ENCODE measurements around the gene TUBG1. TPM values are rescaled to one million over a fixed set of nuclear protein-coding genes. Genes with fewer than 3 reads are reported as not detected.
"Not testable (repeated sequence)": the region's sequence is repeated elsewhere in the genome, so short reads cannot be mapped to it uniquely, and the experiment has no call there.

Gene TUBG1
- total RNA-seq, 1 donor from 2014 or later, result 53.9 TPM

DNA sequence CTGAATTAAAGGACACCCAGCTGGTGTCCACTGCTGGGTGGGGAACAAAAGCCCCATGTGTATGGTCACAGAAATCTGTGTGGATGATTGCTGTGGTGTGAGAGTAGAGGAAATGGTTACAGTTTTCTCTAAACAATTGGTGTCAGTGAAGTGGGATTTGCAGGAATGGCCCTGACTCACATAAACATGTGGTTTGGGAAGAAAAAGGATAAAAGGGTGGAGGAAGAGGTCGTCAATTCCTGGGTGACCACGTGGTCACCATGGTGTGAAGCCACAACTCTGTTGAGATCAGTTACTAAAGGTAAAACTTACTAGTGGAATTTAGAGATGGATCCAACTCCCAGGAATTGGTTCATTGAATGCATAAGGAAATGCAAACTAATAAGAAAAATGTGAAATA lies 46.0 kb downstream of the TUBG1 start:
- peaks cover 10% of the 10 kb centered on the region for H3K4me1 Mint-ChIP-seq (ENCODE audit: low read depth)
- peaks cover 21% of the 10 kb centered on the region for H3K27me3 Mint-ChIP-seq
- H3K27ac Mint-ChIP-seq, result no peak overlapping the region
- TF ChIP-seq, protein P1, sequence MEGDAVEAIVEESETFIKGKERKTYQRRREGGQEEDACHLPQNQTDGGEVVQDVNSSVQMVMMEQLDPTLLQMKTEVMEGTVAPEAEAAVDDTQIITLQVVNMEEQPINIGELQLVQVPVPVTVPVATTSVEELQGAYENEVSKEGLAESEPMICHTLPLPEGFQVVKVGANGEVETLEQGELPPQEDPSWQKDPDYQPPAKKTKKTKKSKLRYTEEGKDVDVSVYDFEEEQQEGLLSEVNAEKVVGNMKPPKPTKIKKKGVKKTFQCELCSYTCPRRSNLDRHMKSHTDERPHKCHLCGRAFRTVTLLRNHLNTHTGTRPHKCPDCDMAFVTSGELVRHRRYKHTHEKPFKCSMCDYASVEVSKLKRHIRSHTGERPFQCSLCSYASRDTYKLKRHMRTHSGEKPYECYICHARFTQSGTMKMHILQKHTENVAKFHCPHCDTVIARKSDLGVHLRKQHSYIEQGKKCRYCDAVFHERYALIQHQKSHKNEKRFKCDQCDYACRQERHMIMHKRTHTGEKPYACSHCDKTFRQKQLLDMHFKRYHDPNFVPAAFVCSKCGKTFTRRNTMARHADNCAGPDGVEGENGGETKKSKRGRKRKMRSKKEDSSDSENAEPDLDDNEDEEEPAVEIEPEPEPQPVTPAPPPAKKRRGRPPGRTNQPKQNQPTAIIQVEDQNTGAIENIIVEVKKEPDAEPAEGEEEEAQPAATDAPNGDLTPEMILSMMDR (IDR thresholded peaks at IDR 0.05; ENCODE audit: unreplicated experiment), result no peak
- no peak overlapping the region for H3K4me3 Mint-ChIP-seq (ENCODE audit: low read depth)
- peaks cover 4% of the 10 kb centered on the region for H3K9me3 Mint-ChIP-seq (ENCODE audit: low read depth)
- H3K36me3 Mint-ChIP-seq (ENCODE audit: insufficient read depth), result peaks cover 2% of the 10 kb centered on the region
- no peak for DNase-seq (ENCODE audit: low spot score, unreplicated experiment)

DNA sequence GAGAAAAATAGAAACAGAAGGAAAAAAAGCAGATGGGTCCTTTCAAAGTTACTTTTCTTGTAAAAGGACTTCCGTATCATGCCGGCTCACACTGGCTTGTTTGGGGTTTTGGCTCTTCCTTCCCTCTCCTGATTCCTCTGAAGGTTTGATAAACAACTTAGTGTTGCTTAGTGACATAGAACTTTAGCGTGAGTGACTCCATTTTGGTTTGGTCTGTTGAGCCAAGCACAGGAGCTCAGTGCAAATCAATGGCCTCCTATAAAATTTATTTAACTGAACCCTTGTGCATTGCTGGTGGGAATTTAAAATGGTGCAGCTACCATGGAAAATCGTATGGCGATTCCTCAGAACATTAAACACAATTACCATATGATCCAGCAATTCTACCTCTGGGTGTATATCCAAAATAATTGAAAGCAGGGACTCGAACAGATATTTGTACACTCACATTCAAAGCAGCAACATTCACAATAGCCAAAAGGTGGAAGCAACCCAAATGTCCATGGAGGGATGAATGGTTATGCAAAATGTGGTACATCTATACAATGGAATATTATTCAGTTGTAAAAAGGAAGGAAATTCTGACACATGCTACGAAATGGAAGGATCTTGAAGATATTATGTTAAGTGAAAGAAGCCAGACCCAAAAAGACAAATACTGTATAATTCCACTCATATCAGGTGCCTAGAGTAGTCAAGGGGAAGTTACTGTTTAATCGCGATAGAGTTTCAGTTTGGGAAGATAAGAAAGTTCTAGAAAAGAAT lies 48.5 kb downstream of the TUBG1 start:
- Mint-ChIP-seq H3K4me3 (ENCODE audit: low read depth) (peak overlapping the region; percentile 87), H3K4me1 (ENCODE audit: low read depth) (peaks cover 10% of the 10 kb centered on the region), H3K36me3 (ENCODE audit: insufficient read depth) (peaks cover 5% of the 10 kb centered on the region), H3K27ac (no peak overlapping the region), H3K9me3 (ENCODE audit: low read depth) (peaks cover 4% of the 10 kb centered on the region), H3K27me3 (peaks cover 21% of the 10 kb centered on the region)
- TF ChIP-seq, protein P1 (IDR thresholded peaks at IDR 0.05; ENCODE audit: unreplicated experiment), result no peak
- no peak for DNase-seq (ENCODE audit: low spot score, unreplicated experiment)

DNA sequence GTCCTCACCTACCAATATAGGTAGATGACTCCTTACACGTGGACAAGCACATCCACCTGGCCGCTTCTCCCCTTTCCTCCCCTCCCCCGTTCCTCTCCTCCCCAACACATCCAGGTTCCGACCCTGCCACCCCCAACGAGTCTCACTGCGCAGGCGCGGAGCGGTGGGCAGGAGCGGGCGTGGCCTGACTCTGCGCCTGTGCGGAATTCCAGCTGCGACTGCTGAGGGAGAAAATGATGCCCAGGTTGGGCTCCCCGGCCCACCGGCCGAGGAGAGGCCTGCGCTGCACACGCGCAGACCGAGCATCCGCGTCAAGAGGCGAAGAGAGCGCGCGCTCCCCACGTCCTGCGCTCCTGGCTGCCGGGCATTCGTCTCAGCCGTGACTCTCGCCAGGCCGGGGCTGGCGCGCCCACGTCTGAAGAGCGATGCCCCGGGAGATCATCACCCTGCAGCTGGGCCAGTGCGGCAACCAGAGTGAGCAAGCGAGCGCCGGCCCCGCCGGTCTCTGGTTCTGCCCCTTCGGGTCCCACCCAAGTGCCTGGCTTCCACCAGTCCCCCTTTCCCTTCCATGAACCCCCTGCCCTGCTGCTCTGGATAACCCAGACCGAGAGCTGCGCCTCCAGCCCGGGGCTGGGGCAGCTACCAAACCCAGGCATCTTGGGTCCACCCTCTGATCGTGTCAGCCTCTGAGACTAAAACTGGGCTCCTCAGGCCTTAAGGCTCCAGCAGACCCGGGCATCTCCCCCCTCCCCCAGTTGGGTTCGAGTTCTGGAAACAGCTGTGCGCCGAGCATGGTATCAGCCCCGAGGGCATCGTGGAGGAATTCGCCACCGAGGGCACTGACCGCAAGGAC lies 49.8 kb downstream of the TUBG1 start, which contains the start of gene TUBG2:
Gene TUBG2, plus strand, starts transcription at position 206 of the 853 bp plus-strand sequence. Its CDS starts 220 bp downstream, at position 426.
- peak; percentile 91 for DNase-seq (ENCODE audit: low spot score, unreplicated experiment)
- Mint-ChIP-seq H3K4me3 (ENCODE audit: low read depth) (peak within 1 kb of the TSS; percentile 87), H3K36me3 (ENCODE audit: insufficient read depth) (peaks cover 8% of the 10 kb centered on the region), H3K9me3 (ENCODE audit: low read depth) (peaks cover 4% of the 10 kb centered on the region), H3K27me3 (peaks cover 10% of the 10 kb centered on the region), H3K27ac (peak within 1 kb of the TSS; percentile 95), H3K4me1 (ENCODE audit: low read depth) (peaks cover 4% of the 10 kb centered on the region)
- TF ChIP-seq, protein P1 (IDR thresholded peaks at IDR 0.05; ENCODE audit: unreplicated experiment), result no peak

DNA sequence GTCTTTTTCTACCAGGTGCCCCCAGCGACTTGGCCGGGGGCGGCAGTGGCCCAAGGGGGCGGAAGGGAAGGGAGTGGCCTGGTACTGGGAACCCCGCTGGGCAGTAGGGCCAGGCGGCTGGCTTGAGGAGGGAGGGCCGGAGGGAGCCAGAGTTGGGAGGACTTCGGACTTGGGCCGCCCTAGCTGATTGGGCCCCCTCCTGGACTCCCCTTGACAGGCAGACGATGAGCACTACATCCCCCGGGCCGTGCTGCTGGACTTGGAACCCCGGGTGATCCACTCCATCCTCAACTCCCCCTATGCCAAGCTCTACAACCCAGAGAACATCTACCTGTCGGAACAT lies 50.4 kb downstream of the TUBG1 start:
- not testable (repeated sequence) for H3K36me3 Mint-ChIP-seq (ENCODE audit: insufficient read depth); H3K4me1 Mint-ChIP-seq (ENCODE audit: low read depth); H3K9me3 Mint-ChIP-seq (ENCODE audit: low read depth); DNase-seq (ENCODE audit: low spot score, unreplicated experiment); H3K27me3 Mint-ChIP-seq
- peak overlapping the region; percentile 87 for H3K4me3 Mint-ChIP-seq (ENCODE audit: low read depth)
- peak overlapping the region; percentile 95 for H3K27ac Mint-ChIP-seq

DNA sequence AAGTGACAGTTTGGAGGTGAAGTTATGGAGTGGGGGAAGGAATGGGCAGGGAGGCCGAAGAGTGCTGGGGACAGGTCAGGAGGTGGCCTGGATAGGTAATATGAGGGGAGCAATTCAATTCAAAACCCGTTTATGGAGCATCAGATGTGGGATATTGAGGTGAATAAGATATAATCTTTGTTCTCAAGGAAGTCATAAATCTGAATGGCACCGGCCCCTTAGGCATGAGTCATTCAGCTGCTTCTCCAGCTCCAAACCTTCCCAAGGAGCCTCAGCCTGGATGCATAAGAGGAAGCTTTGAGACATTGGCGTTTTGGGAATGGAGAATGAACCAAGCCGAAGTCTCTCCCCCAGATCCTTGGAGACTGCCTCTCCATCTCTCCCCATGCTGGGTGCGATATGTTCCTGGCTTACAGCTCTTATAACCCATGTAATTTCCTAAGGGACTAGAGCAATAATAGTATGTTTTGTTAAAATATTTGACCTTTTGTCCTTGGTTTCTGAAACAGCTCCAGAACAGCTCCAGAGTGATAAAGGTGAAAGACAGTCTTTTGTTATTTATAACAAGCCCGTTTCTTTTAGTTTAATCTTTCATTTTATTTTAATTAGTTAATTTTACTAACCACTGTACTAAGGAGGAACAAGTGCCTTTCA lies 51.3 kb downstream of the TUBG1 start:
- Mint-ChIP-seq H3K9me3 (ENCODE audit: low read depth) (peaks cover 4% of the 10 kb centered on the region), H3K4me1 (ENCODE audit: low read depth) (peaks cover 4% of the 10 kb centered on the region), H3K4me3 (ENCODE audit: low read depth) (no peak overlapping the region), H3K36me3 (ENCODE audit: insufficient read depth) (peaks cover 12% of the 10 kb centered on the region), H3K27me3 (peaks cover 2% of the 10 kb centered on the region), H3K27ac (no peak overlapping the region)
- DNase-seq (ENCODE audit: low spot score, unreplicated experiment), result no peak
- TF ChIP-seq, protein P1 (IDR thresholded peaks at IDR 0.05; ENCODE audit: unreplicated experiment), result no peak

Other genes starting within 250 kb of the TUBG1 start
- 41.2 and 42.2 TPM in 2 replicates for gene STAT3, start 221.2 kb upstream of the TUBG1 start, total RNA-seq
- 1.1 and 1.8 TPM in 2 replicates for gene CAVIN1, start 186.4 kb upstream of the TUBG1 start, total RNA-seq
- 86.3 and 90.5 TPM in 2 replicates for gene ATP6V0A1, start 150.8 kb upstream of the TUBG1 start, total RNA-seq
- gene NAGLU, start 73.4 kb upstream of the TUBG1 start, total RNA-seq, result 19.0 and 22.9 TPM in 2 replicates
- gene HSD17B1, start 56.8 kb upstream of the TUBG1 start, total RNA-seq, result 1.4 and 2.4 TPM in 2 replicates
- 60.0 and 66.9 TPM in 2 replicates for gene COASY, start 47.5 kb upstream of the TUBG1 start, total RNA-seq
- 26.8 and 33.7 TPM in 2 replicates for gene MLX, start 42.6 kb upstream of the TUBG1 start, total RNA-seq
- 18.1 and 19.6 TPM in 2 replicates for gene PSMC3IP, start 32.0 kb upstream of the TUBG1 start, total RNA-seq
- gene RETREG3, start 309 bp upstream of the TUBG1 start, total RNA-seq, result 66.2 and 80.5 TPM in 2 replicates
- 26.9 and 31.3 TPM in 2 replicates for gene TUBG2, start 49.6 kb downstream of the TUBG1 start, total RNA-seq
- gene PLEKHH3, start 67.3 kb downstream of the TUBG1 start, total RNA-seq, result 14.1 and 16.2 TPM in 2 replicates
- gene CCR10, start 72.2 kb downstream of the TUBG1 start, total RNA-seq, result 0.49 and 1.1 TPM in 2 replicates
- gene CNTNAP1, start 72.8 kb downstream of the TUBG1 start, total RNA-seq, result 2.3 and 2.5 TPM in 2 replicates
- gene EZH1, start 135.4 kb downstream of the TUBG1 start, total RNA-seq, result 31.4 and 31.9 TPM in 2 replicates
- gene RAMP2, start 151.5 kb downstream of the TUBG1 start, total RNA-seq, result 4.3 and 4.4 TPM in 2 replicates
- 76.5 and 81.3 TPM in 2 replicates for gene VPS25, start 163.8 kb downstream of the TUBG1 start, total RNA-seq
- gene WNK4, start 170.9 kb downstream of the TUBG1 start, total RNA-seq, result 5.8 and 6.3 TPM in 2 replicates
- 84.9 and 85.4 TPM in 2 replicates for gene COA3, start 189.0 kb downstream of the TUBG1 start, total RNA-seq
- gene CNTD1, start 189.2 kb downstream of the TUBG1 start, total RNA-seq, result not detected in 2 replicates
- gene BECN1, start 214.6 kb downstream of the TUBG1 start, total RNA-seq, result 63.4 and 67.1 TPM in 2 replicates
- 121 and 129 TPM in 2 replicates for gene PSME3, start 223.7 kb downstream of the TUBG1 start, total RNA-seq
- gene AOC2, start 234.9 kb downstream of the TUBG1 start, total RNA-seq, result 4.1 and 4.3 TPM in 2 replicates
- gene AOC3, start 241.5 kb downstream of the TUBG1 start, total RNA-seq, result 1.2 and 2.6 TPM in 2 replicates

All from progenitor cell of endocrine pancreas (in vitro differentiated cells).